ENCODE measurements around the gene RACGAP1.
"Not testable (repeated sequence)": the region's sequence is repeated elsewhere in the genome, so short reads cannot be mapped to it uniquely, and the experiment has no call there.

RACGAP1 gene

GRCh38 chr12:50024805-50025186 lies 498 bp downstream of the RACGAP1 start:
- FAIRE-seq: no peak

GRCh38 chr12:50024227-50024626 lies 1.1 kb downstream of the RACGAP1 start:
- no peak for FAIRE-seq

GRCh38 chr12:50022903-50023302 lies 2.4 kb downstream of the RACGAP1 start:
- FAIRE-seq: no peak

GRCh38 chr12:50021031-50021430 lies 4.3 kb downstream of the RACGAP1 start:
- no peak for FAIRE-seq

GRCh38 chr12:50019524-50019923 lies 5.8 kb downstream of the RACGAP1 start:
- FAIRE-seq: no peak

- FAIRE-seq: no peak
Measured at GRCh38 chr12:50018968-50019367, 6.3 kb downstream of the RACGAP1 start.

- FAIRE-seq: no peak
Measured at GRCh38 chr12:50018154-50018553, 7.1 kb downstream of the RACGAP1 start.

- no peak for FAIRE-seq
Measured at GRCh38 chr12:50017641-50018040, 7.7 kb downstream of the RACGAP1 start.

GRCh38 chr12:50016501-50017475 lies 8.5 kb downstream of the RACGAP1 start:
- FAIRE-seq: no peak

- FAIRE-seq: no peak
Measured at GRCh38 chr12:50014342-50014741, 11.0 kb downstream of the RACGAP1 start.

- no peak for FAIRE-seq
Measured at GRCh38 chr12:50013361-50014147, 11.7 kb downstream of the RACGAP1 start.

- no peak for FAIRE-seq
Measured at GRCh38 chr12:50006754-50007442, 18.4 kb downstream of the RACGAP1 start.

GRCh38 chr12:50006280-50006679 lies 19.0 kb downstream of the RACGAP1 start:
- no peak for FAIRE-seq

- FAIRE-seq: no peak
Measured at GRCh38 chr12:50005175-50005574, 20.1 kb downstream of the RACGAP1 start.

- FAIRE-seq: no peak
Measured at GRCh38 chr12:50004696-50005095, 20.6 kb downstream of the RACGAP1 start.

- no peak for FAIRE-seq
Measured at GRCh38 chr12:50003595-50003994, 21.7 kb downstream of the RACGAP1 start.

GRCh38 chr12:49998453-49998852 lies 26.8 kb downstream of the RACGAP1 start:
- FAIRE-seq: no peak

GRCh38 chr12:49990273-49990672 lies 35.0 kb downstream of the RACGAP1 start:
- FAIRE-seq: no peak

GRCh38 chr12:49989400-49989799 lies 35.9 kb downstream of the RACGAP1 start:
- not testable (repeated sequence) for FAIRE-seq

GRCh38 chr12:49987625-49988303 lies 37.5 kb downstream of the RACGAP1 start:
- no peak for FAIRE-seq

- not testable (repeated sequence) for FAIRE-seq
Measured at GRCh38 chr12:49986476-49986875, 38.8 kb downstream of the RACGAP1 start.

GRCh38 chr12:49985981-49986380 lies 39.3 kb downstream of the RACGAP1 start:
- FAIRE-seq: no peak

Data from G401.6 (cell line).